Stimulated activated CD4-positive, alpha-beta T cell treated with anti-CD3 and anti-CD28 coated beads, Interleukin-1b, Interleukin-23, amount 100 ng/mL, for 48 hours (primary cell): ENCODE data around the gene MRPL21.
"Not testable (repeated sequence)": the region's sequence is repeated elsewhere in the genome, so short reads cannot be mapped to it uniquely, and the experiment has no call there.

Experiments
- DNase-seq: peaks from one replicate; pipeline ENCODE4 v3.0.0-alpha.2; 2020

Gene MRPL21

DNA sequence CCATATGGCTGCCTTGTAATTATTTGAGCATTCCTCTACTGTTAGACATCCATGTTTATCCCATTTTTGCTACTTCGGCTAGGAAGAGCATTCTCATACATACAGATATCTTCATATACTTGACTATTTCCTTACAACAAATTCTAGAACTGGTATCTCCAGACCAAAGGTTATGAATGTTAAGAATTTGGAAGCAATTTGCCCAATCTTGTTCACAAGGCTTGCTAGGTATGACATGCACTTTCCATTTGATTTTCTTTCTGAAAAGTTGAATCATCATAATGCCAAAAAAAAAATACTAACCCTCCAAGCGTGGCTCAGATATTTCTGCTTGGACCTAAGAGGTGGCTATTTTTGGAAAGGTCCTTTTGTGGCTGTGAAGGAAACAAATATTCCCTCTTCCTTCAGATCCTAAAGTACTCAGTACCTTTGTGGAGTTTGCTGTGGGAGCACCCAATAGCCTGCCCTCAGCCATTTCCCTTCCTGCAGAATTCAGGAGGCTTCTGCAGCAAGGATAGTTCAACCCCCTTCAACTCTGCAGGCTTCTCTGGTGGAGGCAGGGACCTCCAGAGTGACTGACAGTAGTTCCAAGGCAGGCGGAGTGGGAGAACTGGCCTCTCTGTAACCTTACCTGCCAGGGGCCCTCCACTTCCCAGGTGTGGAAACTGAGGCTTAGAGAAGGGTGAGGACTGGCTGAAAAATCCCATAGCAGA lies 39.9 kb downstream of the MRPL21 start:
- no peak for DNase-seq

- no peak for DNase-seq
These were observed 41.2 kb downstream of the MRPL21 start for GRCh38 chr11:68862421-68862820.

- no peak for DNase-seq
These were observed 44.5 kb downstream of the MRPL21 start for GRCh38 chr11:68859123-68859522.

DNA sequence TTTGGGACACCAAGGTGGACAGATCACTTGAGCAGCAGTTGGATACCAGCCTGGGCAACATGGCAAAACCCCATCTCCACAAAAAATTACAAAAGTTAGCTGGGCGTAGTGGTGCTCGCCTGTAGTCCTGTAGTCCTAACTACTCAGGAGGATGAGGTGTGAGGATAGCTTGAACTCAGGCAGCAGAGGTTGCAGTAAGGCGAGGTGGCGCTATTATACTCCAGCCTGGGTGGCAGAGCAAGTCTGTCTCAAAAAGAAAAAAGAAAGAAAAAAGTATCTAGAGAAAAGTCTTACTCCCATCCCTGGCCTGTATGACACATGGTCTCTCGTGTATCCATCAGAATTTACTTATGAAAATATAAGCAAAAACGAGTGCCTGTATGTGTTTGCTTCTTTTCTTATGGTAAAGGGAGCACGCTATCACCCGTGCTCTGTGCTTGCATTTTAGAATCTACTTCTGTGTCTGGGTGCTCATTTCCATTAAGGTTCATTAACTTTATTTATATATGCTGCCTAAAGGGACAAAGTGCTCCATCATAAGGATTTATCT lies 46.5 kb downstream of the MRPL21 start:
- no peak for DNase-seq

DNA sequence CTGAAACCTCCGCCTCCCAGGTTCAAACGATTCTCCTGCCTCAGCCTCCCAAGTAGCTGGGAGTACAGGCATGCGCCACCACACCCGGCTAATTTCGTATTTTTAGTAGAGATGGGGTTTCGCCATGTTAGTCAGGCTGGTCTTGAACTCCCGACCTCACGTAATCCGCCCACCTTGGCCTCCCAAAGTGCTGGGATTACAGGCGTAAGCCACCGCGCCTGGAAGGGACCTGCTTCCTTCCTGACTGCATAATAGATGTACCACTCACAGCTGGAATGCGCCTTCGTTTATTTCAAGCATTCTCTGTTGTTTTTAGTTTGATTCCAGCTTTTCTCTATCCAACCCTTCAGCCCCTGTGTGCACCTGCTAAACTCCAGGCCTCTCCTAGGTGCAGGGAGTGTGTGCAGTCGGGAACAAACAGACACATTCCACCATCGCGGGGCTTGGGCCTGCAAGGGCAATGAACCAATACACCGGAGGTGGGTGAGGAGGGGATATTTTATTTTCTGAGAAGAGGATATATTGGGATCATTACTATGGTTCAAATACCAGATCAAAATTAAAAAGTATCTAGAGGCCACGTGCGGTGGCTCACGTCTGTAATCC lies 47.1 kb downstream of the MRPL21 start:
- DNase-seq, result not testable (repeated sequence)

DNA sequence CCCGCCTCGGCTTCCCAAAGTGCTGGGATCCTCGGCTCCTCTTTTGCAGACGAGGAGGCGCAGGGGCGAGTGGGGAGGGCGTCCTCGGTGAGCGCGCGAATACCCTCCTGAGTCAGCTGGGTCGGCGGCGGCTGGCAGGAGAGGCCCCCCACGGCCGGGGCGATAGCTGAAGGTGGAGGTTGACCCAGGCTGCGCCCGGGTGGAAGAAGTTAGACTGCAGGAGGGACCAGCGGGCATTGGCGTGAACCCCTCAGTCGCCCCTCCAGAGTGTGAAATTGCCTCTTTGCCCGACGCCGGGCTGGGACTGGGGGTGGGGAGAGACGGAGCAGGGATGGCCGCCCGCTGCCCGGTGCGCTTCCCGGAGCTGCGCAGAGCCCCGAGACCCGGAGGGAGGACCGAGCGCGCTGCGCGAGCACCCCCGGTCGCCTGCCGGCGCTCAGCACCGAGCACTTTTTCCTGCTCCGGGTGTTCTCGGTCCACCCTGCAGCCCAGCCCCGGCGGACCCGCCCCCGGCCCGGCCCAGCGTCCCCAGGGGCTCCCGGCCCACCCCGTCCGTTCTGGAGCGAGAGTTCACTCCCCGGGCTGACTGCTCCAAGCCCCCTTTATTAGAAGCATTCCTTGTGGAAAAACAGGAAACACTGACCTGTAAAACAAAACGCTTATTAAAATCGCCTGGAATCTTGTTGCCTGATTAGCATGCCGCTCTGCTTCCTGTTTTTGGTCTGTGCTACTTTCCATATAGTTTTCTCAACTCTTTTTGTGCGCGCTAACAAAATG lies 48.2 kb downstream of the MRPL21 start:
- DNase-seq, result no peak

DNA sequence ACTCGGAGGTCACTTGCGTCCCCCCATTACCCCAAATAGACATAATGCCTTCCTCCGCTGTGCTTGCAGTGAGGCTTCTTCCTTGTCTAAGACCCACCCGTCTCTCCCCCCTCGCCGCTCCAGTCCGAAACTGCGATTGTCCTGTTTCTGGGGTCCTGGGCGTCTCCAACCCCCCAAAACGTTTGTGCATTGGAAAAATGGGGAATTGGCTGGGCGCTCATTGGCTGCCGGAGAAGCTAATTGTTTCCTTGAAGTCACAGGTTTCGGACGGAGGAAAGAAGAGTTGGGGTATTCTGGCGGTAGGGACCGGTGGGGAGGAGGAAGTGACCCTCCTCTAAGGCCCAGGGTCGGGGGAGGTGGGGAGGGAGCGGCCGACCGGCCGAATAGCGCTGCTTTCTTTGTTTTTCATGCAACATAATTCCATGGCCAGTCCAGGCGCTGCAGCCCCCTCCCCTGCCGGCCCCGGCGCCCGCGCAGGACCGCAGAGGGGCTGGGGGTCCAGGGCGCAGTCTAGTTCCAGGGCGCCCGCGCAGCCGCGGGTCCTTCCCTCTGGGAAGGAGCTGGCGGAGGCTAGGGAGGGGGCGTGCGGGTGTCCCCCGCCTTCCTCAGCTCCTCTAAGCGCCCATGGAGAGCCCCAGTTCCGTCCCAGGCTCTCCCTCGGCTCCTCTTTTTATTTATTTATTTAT lies 49.2 kb downstream of the MRPL21 start:
- no peak for DNase-seq

DNA sequence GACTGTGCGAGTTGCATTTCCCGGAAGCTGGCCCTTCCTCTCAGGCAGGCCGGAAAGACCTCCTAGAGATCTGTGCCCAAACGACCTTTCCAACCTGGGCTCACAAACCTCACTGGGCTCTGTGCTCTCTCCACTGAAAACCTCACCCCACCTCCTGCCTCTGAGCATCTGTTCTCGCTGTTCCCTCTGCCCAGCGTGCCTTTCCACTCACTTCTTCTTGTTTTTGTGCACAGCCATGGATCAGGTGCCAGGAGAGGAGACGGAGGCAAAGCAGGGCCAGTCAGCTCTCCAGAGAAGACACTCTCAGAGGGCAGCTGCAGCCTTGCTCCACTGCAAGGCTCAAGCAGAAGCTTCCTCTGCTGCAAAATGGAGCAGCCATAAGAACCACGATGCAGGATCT lies 51.0 kb downstream of the MRPL21 start:
- DNase-seq, result no peak

GRCh38 chr11:68848429-68848828 lies 55.2 kb downstream of the MRPL21 start:
- no peak for DNase-seq

DNA sequence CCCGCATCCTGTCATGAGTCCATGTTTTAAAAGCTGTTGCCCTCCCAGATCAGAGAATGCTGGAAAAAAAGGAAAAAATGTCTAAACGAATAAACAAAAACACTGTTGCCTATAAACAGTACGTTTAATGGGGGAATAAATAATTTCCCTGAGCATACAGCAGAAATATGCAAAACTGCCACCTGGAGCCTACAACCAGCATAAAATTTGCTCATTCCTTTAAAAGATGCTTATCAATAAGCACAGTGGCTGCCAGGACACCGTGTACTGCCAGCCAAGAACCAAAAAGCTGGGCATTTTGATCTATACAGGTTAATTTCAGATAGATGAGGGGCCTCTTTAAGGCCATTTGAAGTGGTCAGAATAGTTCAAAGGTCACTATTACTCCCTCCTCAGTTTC lies 56.2 kb downstream of the MRPL21 start:
- DNase-seq, result no peak

GRCh38 chr11:68845351-68846002 lies 58.2 kb downstream of the MRPL21 start:
- DNase-seq, result no peak

DNA sequence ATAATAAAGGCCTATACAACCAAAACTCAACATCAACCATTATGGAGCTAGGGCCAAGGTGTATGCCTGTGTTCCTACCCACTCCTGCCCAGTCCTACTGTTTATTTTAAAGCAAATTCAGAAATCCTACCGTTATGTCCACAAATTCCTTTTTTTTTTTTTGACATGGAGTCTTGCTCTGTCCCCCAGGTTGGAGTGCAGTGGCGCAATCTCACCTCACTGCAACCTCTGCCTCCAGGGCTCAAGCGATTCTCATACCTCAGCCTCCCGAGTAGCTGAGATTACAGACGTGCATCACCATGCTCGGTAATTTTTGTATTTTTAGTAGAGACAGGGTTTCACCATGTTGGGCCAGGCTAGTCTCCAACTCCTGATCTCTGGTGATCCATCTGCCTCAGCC lies 58.8 kb downstream of the MRPL21 start:
- no peak for DNase-seq

GRCh38 chr11:68844376-68844775 lies 59.3 kb downstream of the MRPL21 start:
- DNase-seq, result no peak

DNA sequence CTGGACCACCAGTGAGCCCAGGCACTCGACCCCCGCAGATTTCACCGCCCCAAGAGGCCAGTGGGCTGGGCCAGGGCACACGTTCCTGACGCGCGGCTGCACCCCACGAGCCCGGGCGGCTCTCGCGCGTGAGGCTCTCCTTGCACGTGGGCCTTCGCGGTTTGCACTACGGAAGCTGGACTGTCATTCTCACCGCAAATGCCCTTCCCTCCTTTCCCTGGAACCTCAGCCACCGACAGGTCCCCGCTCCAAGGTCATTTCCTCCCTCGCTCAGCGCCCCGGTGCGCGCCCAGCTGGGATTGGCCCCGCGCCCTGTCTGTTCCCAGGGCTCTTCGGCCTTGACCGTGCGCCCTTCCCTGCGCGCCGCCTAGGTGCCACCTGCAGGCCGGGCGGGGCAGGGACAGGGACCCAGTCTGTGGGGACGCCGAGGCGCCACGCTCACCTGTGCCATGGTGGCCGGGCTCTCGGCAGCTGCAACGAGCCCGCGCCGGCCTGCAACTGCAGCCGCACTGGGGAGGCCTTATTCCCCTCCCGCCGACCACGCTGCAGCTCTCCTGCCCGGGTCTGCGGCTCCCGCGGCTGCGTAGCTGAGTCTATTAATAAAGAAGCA lies 59.8 kb downstream of the MRPL21 start:
- DNase-seq, result peak; percentile 80

DNA sequence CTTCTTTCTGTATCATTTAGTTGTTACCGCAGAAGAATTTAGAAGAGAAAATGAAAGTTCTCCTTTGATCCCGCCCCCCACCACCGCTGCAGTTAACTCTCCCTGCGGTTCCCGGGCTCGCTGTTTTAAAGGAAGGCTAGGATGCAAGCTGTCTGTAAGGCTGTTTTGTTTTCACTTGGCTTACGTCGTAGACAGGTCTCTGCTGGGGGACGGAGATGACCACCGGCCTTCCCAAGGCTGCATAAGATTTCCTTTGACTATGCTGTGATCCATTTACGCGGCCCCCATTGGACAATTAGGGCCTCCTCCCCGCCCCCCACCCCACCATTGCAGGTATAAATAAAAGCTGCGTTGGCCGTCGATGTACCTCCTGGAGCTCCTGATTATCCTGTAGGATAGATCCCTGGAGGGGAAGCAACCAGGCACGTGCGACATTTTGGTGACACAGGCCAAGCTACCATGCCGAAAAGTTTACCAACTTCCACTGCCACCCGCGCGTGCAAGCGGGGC lies 60.5 kb downstream of the MRPL21 start:
- DNase-seq, result peak; percentile 46

DNA sequence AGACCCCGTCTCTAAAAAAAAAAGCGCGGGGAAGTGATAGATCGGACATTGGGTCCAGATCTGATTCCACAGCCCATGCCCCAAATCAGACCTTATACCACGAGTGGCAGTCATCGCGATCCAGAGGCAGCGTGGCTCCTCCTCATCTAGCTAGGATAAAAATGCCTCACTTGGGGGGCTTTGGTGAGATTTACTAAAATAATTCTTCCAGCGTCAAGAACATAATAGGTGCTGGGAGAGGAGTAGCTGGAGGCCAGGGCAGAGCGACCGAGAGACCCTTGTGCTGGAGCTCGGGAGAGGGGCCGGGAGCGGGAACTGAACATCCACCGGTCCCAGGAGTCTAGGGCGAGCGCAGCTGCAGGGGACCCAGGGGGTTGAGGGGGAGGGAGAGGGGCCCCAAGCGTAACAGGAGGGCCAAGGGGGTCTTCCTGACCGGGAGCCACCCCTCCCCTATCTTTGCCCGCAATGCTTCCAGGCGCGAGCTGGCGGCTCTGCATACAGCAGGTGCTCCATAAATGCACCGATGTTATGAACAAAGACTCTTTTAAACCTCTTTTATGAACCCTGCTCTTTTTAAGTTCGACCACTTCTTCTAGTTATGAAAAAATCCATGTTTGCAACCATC lies 61.1 kb downstream of the MRPL21 start:
- DNase-seq, result no peak

GRCh38 chr11:68841718-68842426 lies 61.8 kb downstream of the MRPL21 start, which contains the start of gene CPT1A:
CPT1A (minus strand) TSS chr11:68841916; CDS start chr11:68815474, 26,442 bp downstream.
- peak; percentile 73 for DNase-seq
